GM21423 (cell line): ENCODE measurements around the gene AUTS2.

Source experiments
- ATAC-seq: cut with Tn5 transposase; IDR thresholded peaks from one replicate; pipeline ENCODE4 v1.9.1; 2021; ENCODE audit warnings: mild to moderate bottlenecking, moderate library complexity; ENCODE audit not compliant: unreplicated experiment

Gene AUTS2

DNA sequence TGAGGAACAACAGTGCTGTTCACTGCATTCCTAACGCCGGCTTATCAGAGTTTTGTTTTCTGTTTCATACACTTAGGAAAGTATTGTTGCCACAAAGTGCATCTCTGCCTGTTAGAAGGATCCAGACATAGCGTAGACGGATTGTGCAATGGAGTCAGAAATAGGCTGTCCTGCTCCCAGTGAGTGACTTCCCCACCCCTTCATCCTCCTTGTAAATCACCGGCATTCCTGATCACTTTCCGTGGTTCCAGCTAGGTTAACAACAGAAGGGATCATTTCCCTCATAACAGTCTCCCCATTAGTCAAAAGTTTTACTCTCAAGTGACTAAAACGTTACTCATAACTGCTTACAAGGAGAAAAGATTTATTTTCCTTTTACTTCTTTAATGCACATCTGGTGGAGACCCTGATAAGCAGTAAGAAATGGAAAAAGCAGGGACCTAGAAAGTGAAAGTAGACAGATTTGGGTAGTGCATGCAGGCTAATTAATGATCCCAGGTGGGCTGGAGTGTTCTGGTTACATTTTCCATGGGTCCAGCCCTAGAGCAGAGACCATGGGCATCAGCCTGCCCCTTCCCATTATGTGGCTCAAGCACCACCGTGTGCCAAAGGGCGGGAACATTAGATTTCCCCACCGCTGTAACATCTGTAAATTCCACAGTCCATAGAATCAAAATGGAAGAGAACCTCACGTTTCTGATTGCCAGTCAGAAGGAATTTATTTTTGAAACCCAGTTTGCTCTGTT, 1138.6 kb downstream of the AUTS2 start:
- ATAC-seq: no peak

DNA sequence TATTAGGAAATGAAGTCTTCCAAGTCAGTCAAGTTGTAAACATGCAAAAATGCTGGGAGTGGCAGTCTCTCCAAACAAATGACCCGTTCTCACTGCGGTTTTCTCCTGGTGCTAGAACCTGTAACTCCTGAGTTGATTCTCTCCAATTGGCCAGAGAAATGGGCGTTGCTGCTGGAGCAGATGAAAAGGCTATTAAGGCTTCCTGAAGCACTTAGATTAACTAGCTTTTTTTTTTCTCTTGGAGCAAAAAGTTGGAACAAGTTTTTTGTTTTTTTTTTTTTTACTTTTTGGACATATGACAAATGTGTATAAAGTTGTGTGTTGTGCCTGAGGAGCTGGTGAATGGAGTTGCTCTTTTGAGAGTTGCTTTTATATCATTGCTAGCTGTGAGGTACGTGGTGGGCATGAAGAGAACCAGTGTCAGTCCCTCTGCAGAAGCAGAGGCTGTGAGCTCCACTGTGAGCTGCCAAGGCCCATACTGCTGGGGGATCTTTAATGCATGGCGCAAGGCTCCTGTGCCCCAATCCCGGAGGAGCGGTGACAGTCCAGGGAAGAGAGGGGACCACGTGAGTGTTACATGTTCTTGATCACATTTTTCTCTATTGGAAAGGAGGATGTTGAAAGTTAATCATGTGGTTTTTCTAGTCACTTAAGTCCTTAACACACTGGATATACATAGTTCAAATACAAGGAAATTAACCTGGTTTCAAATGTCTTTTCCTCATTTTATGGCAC, 1140.0 kb downstream of the AUTS2 start:
- ATAC-seq: no peak

DNA sequence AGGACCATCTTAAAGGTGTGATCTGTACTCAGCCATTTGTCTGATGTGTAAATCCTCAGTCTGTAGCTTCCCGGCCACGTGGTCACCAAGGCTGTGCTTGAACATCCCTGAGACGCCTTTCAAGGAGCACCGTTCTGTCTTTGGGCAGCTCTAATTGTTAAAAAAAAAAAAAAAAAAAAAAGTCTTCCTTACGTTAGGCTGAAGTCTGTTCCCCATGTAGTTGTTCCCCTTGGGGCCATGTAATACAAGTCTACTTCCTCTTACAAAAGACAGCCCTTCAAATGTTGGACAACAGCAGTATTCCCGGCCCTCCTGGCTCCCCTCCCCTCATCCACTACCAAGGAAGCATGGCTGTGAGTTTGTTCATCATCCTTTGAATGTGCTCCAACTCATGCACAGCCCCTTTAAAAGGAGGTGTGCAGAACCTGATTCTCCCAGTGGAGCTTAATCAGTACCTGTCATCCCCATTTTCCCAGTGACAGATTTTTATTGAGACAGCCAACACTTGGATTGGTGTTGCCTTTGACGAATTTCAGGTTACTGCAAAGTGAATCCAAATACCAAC, 1141.5 kb downstream of the AUTS2 start:
- ATAC-seq: no peak

DNA sequence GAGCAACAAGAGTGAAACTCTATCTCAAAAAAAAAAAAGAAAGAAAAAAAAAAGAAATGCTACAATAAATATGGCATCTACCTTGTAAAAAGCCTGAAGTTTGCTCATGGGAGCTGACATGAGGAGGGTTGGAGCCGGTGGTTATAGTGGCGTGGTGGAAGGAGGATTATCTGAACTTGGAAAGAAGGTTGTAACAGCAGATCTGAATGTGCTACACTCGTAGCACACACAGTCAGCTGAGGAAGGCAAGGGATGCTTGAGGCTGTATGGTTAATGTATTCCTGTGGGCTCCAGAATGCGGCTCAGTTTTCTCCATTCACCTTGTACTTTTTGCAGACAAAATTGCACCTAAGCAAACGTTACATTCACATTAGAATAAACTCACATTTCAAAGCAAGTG, 1143.4 kb downstream of the AUTS2 start:
- no peak for ATAC-seq

DNA sequence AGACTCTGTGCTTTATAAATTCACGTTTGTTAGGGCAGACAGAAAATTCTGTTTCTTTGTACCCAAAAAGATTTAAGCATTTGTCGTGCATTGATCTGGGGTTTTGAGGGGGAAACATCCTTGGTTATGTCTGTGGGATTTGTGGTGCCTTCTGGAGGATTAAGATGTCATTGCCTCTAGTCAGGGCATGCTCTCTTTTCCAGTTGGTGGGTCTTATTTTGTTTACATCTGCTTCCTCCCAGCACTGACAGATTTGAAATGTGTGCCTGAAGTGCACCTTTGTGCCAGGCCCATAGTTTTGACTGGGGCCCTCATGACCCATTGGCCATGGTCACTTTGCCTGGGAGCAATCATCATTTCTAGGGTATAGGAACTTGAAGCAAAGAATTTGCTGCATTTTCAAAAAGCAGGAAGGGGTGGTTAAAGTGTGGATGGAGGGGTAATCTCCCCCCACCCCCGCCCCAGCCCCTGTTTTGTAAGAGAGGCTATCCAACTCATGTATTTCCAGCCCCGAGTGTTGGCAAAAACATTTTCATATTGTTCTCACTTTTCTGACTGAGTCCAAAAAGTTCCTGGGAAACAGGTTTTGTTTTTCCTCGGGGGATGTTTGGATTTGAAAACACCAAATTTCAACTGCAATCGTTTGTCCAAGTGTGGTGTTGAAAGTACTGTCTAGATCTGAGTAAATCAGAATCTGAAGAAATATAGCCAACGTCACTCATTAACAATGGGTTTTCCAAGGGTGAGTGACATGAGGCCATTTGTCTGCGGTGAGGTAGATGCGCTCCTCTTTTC, 1145.5 kb downstream of the AUTS2 start:
- no peak for ATAC-seq

DNA sequence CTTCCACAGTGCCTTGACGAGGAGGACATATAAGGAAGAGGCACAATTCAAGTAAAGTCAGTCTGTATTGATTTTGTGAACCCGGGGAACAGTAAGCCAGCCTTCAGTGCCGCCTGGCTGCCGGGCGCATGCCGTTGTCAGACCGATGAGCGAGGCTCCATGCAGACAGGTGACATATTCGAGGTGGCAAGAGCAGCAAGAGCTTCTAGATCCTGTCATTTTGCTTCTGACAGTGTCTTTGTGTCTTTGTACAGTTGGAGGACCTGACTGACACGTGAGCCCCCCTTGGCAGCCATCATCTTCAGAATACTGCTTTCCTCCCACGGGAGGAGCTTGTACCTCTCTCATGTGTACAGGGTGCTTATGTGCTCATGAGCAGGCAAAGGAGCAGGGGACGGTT, 1146.2 kb downstream of the AUTS2 start:
- ATAC-seq: no peak

DNA sequence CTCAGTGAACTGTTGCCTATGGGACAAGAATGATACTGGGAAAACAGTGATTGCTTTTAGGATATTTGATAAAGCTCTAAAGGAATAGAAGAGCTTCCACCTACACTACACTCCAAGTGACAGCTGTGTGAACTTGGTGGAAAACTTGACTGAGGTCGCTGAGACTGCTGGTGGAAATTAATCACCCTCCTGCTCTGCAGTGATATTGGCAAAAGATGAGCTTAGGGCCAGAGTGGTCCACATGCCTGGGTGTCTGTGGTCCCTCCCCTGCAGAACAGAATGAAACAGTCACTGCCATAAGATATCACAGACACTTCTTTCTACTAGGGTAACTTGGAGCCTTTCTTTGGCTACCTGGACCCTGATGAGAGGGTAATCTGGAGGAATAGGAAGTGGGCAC, 1151.6 kb downstream of the AUTS2 start:
- ATAC-seq: no peak

DNA sequence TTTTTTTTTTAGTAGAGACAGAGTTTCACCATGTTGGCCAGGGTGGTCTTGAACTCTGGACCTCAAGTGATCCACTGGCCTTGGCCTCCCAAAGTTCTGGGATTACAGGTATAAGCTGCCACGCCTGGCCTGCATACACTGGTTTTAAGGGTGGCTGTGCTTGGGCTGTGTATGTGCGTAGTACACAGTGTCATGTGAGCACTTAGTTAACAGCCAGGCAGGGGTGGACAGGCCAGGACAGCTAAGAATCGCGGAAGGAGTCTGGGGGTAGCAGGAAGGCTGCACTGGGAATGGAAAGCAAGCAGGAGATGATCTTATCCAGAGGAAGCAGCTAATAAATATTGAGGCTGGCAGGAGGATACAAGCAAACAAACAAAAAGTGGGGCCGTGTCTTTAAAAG, 1153.6 kb downstream of the AUTS2 start:
- no peak for ATAC-seq

DNA sequence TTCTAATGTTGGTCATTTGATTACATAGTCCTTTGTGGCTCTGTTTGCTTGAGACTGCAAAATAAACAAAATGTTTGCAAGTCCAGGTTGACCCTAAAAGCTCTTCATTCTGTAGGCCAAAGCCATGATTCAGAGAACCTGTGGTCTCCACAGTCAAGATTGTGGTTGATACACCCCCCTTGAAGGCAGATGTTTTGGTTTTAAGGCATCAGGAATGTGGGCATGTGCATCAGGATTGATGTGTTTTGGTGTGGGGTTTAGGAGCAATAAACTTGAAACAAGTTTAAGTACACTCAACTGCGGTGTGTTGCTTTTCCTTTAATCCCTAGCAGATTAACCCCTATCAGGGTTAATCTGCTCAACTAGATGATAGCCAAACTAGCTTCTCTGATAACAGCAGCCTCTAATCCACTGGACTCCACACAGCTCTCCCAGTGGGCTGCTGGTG, 1154.5 kb downstream of the AUTS2 start:
- ATAC-seq: no peak

DNA sequence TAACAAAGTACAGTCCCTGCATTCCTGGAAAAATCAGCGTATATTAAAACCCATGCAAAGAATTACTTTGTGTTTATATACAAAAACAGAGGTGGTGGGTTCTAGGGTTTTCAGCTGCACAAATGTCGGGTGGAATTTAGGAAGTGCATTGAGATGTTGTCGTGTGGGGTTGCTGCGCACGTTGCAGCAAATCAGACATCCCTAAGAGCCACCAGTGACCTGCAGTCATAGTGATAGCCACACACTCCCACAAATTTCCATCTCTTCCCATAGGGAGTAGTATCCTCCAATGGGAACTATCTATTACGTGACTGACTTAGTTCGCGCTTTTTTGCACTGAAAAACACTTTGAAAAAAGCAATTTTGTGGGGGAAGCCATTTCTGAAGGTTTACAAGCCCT, 1158.5 kb downstream of the AUTS2 start:
- no peak for ATAC-seq

DNA sequence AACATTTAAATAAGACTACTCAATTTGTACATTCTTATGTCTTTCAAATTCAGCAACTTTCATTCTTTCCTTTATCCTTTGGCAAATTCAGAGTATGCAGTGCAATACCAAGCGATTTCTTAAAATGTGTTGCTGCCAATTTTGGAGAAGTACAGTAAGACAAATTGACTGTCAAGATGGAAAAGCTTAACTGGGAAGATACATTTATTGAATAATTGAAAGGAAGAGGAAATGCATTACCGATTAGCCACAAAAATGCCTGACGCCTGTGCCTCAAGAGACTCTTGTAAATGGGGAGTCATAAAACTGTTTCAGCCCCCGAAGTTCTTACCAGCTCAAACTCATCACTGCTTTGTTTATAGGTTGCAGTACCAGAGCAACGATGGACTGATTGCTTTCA, 1160.4 kb downstream of the AUTS2 start:
- ATAC-seq: no peak

DNA sequence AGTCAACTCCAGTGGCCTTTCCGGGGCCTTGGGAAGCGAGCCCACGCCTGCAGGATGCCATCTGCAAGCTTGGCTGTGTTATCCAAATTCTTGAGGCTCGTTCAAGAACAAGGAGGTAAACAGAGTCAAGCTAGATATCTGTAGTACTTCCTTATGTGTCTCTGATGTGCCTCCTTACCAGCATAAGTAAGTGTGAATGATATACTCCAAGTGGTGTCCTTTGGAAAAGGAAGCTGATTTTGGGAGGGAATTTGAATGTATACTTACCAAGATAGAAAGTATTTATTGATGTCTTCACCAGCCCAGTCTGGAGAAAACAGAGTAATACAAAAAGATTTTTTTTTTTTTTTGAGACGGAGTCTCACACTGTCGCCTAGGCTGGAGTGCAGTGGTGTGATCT, 1161.4 kb downstream of the AUTS2 start:
- ATAC-seq: no peak

DNA sequence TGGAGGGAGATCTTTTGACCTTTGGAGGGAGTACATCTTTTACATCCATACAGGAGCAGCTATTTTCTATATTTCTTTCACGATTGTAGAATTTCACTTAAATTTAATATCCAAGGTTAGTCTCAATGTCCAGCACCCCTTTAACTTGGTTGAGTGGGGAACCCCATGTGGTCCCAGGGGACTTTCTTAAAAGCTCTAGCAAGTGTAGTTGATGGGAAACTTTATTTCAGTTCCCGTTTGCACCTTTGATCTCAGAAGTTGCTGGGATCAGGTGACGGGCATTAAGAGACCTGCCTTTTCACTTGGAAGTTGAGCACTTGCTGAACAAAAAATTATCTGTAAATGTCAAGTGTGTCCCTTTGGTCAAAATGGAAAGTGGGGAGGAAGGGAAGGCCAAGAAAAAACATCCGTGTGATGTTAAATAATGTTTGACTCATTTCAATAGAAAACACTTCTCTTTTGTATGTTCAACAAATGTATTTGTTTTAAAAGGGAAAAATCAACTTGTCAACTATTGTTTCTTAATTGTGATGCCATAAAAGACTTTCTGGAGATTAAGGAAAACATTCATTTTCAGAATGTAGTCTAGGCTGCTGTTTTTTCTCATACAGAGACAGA, 1163.5 kb downstream of the AUTS2 start:
- no peak for ATAC-seq

DNA sequence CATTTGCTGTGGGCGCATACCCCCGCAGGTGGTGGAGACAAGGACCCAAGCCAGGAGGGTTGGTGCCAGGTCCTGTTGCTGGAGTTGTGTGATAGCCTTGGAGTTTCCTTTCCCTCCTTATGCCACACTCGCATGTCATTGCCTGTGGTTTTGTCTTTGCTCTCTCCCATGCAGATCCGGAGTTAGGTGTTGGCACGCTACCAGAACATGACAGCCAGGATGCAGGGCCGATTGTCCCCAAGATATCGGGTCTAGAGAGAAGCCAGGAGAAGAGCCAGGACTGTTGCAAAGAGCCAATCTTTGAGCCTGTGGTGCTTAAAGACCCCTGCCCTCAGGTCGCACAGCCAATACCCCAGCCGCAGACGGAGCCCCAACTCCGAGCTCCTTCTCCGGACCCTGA, 1164.4 kb downstream of the AUTS2 start:
- ATAC-seq: no peak

DNA sequence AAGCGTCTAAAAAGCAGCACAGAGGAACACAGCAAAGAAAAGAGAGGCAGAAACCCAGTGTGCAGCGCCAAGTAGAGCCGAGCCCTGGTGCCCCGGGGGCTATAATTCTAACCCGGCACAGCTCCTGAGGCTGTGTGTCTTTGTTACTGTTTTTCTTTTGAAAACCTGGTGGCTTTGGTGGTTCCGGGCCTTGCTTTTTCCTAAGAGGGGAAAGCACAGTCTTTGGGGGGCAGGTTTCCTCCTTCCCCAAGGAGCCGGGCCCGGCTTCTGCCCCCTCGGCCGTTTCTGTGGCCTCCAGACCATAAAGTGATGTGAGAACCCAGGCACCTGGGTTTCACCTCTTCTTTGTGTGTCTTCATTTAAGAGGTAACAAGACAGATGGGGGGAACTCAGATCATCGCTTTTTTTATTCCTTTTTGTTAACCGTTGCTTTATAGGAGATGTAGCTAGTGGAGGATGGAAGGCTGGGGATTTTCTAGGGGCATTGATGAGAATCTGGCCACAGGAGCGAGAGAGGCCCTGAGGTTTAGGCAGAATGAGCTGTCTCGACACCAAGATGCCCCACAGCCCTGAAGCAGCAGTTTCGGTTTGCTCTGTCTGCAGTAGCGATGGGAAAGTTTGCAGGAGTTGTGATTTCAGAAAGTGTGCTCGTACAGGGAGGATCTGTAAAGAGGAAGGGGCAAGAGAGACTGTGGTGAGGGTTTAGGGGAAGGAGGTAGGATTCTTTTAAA, 1165.9 kb downstream of the AUTS2 start:
- ATAC-seq: peak; percentile 76

DNA sequence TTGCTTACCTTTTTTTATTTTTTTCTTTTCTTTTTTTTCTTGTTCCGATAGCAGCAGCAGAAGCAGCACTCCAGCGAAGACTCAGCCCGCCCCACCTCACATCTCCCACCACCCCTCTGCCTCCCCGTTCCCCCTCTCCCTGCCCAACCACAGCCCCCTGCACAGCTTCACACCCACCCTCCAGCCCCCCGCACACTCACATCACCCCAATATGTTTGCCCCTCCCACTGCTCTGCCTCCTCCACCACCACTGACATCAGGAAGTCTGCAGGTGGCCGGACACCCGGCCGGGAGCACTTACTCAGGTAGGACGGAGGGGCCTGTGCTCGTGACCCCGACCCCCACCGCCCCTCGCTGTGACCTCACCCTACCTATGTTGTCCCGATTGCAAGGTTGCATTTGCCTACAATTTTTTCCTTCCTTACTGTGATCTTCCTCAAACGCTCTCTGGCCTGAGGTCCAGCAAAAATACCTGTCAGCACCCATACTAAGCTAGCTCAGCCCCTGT, 1166.5 kb downstream of the AUTS2 start:
- no peak for ATAC-seq

DNA sequence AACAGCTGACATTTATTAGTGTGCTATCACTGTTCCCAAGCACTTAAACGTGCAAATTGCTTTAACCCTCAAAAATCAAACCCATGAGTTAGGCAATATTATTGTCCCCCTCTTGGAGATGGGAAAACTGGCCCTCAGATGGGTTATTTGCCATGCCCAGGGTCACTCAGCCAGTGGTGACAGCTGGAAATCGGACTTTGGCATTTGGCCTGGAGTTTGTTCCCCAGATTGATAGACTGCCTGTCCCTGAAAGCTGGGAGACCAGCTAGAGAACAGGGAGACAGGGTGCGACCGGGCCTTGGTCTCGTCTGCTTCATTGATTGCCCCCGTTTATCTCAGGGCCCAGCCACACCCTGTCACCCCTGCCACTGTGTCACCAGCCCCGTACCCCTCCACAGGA, 1167.4 kb downstream of the AUTS2 start:
- ATAC-seq: no peak

DNA sequence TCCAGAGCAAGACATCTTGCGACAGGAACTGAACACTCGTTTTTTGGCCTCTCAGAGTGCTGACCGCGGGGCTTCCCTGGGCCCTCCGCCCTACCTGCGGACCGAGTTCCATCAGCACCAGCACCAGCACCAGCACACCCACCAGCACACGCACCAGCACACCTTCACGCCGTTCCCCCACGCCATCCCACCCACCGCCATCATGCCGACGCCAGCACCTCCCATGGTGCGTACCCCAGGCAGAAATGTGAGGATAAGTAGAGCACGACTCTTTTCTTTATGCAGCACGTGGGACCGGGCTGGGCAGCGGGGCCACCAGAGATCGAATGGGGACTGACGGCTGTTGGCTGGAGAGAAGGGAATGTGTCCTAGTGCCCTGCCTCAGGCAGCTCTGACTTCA, 1167.8 kb downstream of the AUTS2 start:
- ATAC-seq: no peak

DNA sequence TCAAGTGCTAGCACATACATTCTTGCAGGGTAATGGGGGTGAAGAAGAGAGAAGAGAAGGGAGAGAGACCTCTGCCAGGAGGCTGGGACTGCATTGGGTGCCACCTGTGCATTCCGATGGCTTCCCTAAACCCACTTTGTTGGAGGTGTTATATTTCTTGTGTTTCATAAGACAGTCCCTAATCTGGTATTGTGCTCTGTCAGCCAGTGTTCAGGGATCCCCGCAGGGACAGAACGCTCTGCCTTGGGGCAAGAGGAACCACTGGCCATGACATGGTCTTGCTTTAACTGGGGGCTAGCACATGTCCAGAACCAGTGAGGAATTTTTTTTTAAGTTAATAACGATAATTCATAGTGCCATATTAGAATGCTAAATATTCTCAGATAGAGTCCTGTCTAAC, 1168.4 kb downstream of the AUTS2 start:
- no peak for ATAC-seq

DNA sequence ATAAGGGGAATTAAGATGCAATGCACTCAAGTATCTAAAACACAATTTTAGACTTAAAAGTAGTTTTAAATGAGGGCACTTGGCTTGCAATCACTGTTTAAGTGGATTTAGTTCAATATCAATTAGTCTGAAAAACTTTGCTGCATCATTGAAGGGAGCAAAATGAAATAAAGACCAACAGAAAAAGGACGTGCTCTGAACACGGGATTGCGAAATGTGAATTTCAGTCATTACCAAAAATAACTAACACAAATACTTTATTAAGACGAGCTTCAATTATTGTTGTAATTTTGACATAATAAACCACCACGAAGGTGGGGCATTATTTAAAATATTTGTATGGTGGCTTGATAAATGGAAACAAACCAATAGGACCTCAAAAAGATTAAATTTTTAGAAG, 1171.9 kb downstream of the AUTS2 start:
- no peak for ATAC-seq
